Measurements from ENCODE around the gene CALHM2. TPM values are rescaled to one million over a fixed set of nuclear protein-coding genes. Genes with fewer than 3 reads are reported as not detected.

The CALHM2 gene, protein sequence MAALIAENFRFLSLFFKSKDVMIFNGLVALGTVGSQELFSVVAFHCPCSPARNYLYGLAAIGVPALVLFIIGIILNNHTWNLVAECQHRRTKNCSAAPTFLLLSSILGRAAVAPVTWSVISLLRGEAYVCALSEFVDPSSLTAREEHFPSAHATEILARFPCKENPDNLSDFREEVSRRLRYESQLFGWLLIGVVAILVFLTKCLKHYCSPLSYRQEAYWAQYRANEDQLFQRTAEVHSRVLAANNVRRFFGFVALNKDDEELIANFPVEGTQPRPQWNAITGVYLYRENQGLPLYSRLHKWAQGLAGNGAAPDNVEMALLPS
- 13.3 TPM for polyA plus RNA-seq (2013)

DNA sequence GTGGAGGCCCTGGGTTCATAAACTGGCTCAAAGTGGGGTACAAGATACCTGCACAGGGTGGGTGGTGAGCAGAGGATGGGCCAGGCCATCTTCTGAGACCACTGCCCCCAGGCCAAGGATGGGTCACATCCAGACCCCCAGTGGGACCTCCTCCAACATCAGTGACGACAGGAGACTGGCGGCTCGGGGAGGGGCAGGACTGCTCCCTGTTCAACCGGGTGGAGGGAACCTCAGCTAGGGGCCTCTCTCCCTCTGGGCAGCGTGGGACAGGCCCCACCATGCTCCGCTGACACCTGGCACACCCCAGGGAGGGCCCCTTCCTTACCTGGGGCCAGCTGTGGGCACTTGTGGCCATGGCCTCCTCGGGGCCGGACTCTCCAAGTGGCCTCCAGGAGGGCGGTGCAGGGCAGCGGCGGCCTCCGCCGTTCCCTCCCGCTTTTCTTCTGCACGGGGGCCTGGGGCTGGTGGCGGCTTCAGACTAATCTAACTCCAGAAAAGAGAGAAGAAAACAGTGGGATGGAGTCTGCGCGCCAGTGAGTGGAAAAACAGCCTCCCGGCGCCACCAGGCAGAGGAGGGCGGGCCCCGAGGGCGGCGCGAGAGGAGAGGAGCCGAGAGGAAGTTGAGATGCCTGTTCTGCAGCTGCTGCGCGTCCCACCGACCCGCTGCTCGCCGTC, at the start of gene CALHM2:
Gene CALHM2, minus strand, starts transcription at position 540 of the 675 bp plus-strand sequence. CDS start 2,429 bp downstream, outside the sequence.
- Histone ChIP-seq H3K4me3 (ENCODE audit: control insufficient read depth in 1 of 7, extremely low read depth in 1 of 7, insufficient read depth in 4 of 7, low read depth in 2 of 7, low read length in 6 of 7) (peak within 1 kb of the TSS; percentile 61 to 92 (median 72)), H3K27ac (ENCODE audit: insufficient read depth in 1 of 2, low read depth in 1 of 2, low read length in 2 of 2, poor library complexity in 1 of 2, severe bottlenecking in 2 of 2) (peak within 1 kb of the TSS in 1 of 2 experiments; percentile 2), H3K27me3 (replicated peaks in 2 of 5; ENCODE audit: control insufficient read depth in 4 of 5, insufficient read depth in 5 of 5, low read length in 4 of 5) (peaks cover 0 to 2% (median 0%) of the 10 kb centered on the region in 5 experiments), H3K36me3 (ENCODE audit: control insufficient read depth in 4 of 4, insufficient read depth in 4 of 4, low read length in 3 of 4) (peaks cover 4 to 29% (median 18%) of the 10 kb centered on the region in 4 experiments), H3K9me3 (ENCODE audit: control extremely low read depth in 1 of 5, control insufficient read depth in 4 of 5, insufficient read depth in 2 of 5, low read depth in 1 of 5, low read length in 4 of 5) (no peaks in the 10 kb centered on the region), H3K4me1 (ENCODE audit: control extremely low read depth in 1 of 4, control insufficient read depth in 4 of 4, insufficient read depth in 4 of 4, low read length in 3 of 4) (peaks cover 0 to 38% (median 32%) of the 10 kb centered on the region in 4 experiments)
- peak; percentile 36 to 71 (median 61) for DNase-seq
- ChIA-PET POLR2A (interaction anchor here (1.2 kb wide), 1 partner anchor 19 kb away, joined by 4 read pairs; no protein-coding TSS in a partner anchor), CTCF (interaction anchor here (0.8 to 7.7 kb wide), 10 partner anchors 14 to 38 kb away, joined by 3 to 76 read pairs (median 4); partner anchors contain the start of gene CALHM3)
- WGBS (ENCODE audit: insufficient coverage) = under 1% methylated on average over 25 of the region's 32 CpGs

DNA sequence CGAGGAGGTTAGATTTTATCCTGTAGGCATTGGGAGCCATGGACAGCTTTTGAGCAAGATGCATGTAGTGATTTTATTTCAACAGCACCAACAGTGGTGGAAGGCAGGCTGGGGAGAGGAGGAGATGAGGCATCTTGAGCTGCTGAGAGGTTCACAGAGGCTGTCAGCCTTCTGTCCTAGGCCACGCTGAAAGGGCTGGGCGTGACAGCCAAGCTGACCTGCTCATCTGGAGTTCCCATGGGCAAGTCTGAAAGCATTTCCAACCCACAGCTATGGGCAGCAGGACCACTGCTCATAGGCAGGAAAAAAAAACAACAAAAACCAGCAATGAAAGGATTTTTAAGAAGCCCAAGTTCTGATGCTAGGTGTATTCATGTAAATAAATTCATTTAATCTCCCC, 49.0 kb upstream of the CALHM2 start:
- Histone ChIP-seq H3K27me3 (replicated peaks in 2 of 5; ENCODE audit: control insufficient read depth in 4 of 5, insufficient read depth in 5 of 5, low read length in 4 of 5) (peaks cover 0 to 23% (median 8%) of the 10 kb centered on the region in 5 experiments), H3K9me3 (ENCODE audit: control extremely low read depth in 1 of 5, control insufficient read depth in 4 of 5, insufficient read depth in 2 of 5, low read depth in 1 of 5, low read length in 4 of 5) (no peaks in the 10 kb centered on the region), H3K4me1 (ENCODE audit: control extremely low read depth in 1 of 4, control insufficient read depth in 4 of 4, insufficient read depth in 4 of 4, low read length in 3 of 4) (peaks cover 5 to 37% (median 25%) of the 10 kb centered on the region in 4 experiments), H3K36me3 (ENCODE audit: control insufficient read depth in 4 of 4, insufficient read depth in 4 of 4, low read length in 3 of 4) (no peaks in the 10 kb centered on the region), H3K4me3 (ENCODE audit: control insufficient read depth in 1 of 7, extremely low read depth in 1 of 7, insufficient read depth in 4 of 7, low read depth in 2 of 7, low read length in 6 of 7) (no peak overlapping the region), H3K27ac (ENCODE audit: insufficient read depth in 1 of 2, low read depth in 1 of 2, low read length in 2 of 2, poor library complexity in 1 of 2, severe bottlenecking in 2 of 2) (no peak overlapping the region)
- POLR2A ChIA-PET = no interaction called here
- CTCF ChIA-PET = interaction anchor here (2.0 kb wide), 1 partner anchor 15 kb away, joined by 6 read pairs; no protein-coding TSS in a partner anchor
- WGBS (ENCODE audit: insufficient coverage) = 93% methylated on average over 3 of the region's 3 CpGs
- DNase-seq = no peak

DNA sequence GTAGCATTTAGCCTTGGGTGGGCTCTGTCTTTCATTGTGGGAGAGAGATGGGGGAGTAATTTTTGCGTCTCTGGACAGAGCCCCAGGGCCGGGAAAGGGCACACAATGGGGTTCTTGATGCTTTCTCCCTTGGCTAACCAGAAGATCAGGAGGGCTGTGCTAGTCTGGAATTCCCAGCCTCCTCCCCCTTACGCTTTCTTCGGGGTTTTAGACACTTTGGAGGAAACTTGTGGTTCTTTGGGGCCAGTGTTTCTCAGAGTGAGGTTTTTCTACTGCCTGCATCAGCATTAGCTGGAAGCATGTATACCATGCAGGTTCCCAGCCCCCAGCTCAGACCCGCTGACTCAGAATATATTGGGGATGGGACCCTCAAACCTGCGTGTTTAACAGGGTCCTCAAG, 48.3 kb upstream of the CALHM2 start:
- ChIA-PET POLR2A (no interaction called here), CTCF (interaction anchor here (0.6 to 2.0 kb wide), 2 partner anchors 14 to 925 kb away, joined by 3 to 6 read pairs; no protein-coding TSS in a partner anchor)

DNA sequence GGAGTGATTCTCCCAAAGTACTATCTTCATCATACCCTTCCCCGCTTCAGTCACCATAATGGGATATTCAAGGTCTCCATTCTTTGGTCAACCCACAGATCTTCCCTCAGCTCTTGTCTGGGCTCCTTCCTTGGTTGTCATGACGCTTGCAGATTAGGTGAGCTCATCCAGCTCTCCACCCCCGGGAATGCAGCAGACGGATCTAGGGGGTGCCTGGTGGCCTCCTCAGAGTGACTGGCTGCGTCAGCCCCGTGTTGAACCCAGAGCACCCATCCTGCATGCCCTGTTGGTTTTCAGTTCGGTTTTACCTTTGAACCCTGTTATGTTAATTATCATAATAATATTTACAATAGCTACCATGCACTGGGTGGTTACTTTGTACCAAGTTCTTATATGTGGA, 47.7 kb upstream of the CALHM2 start:
- Histone ChIP-seq H3K9me3 (ENCODE audit: control extremely low read depth in 1 of 5, control insufficient read depth in 4 of 5, insufficient read depth in 2 of 5, low read depth in 1 of 5, low read length in 4 of 5) (no peaks in the 10 kb centered on the region), H3K4me1 (ENCODE audit: control extremely low read depth in 1 of 4, control insufficient read depth in 4 of 4, insufficient read depth in 4 of 4, low read length in 3 of 4) (peaks cover 5 to 31% (median 18%) of the 10 kb centered on the region in 4 experiments), H3K27me3 (replicated peaks in 2 of 5; ENCODE audit: control insufficient read depth in 4 of 5, insufficient read depth in 5 of 5, low read length in 4 of 5) (peaks cover 2 to 36% (median 15%) of the 10 kb centered on the region in 5 experiments), H3K4me3 (ENCODE audit: control insufficient read depth in 1 of 7, extremely low read depth in 1 of 7, insufficient read depth in 4 of 7, low read depth in 2 of 7, low read length in 6 of 7) (no peak overlapping the region), H3K36me3 (ENCODE audit: control insufficient read depth in 4 of 4, insufficient read depth in 4 of 4, low read length in 3 of 4) (no peaks in the 10 kb centered on the region), H3K27ac (ENCODE audit: insufficient read depth in 1 of 2, low read depth in 1 of 2, low read length in 2 of 2, poor library complexity in 1 of 2, severe bottlenecking in 2 of 2) (no peak overlapping the region)
- CTCF ChIA-PET = interaction anchor here (0.6 to 2.0 kb wide), 3 partner anchors 14 to 925 kb away, joined by 3 to 6 read pairs (median 3); partner anchors contain the start of gene CALHM1
- 85% methylated on average over 4 of the region's 7 CpGs for WGBS (ENCODE audit: insufficient coverage)
- POLR2A ChIA-PET = no interaction called here
- no peak for DNase-seq

More for the DNA sequence above, 48.3 kb upstream of the CALHM2 start:
- no peaks in the 10 kb centered on the region for H3K9me3 ChIP-seq (ENCODE audit: control extremely low read depth in 1 of 5, control insufficient read depth in 4 of 5, insufficient read depth in 2 of 5, low read depth in 1 of 5, low read length in 4 of 5)
- no peak overlapping the region for H3K27ac ChIP-seq (ENCODE audit: insufficient read depth in 1 of 2, low read depth in 1 of 2, low read length in 2 of 2, poor library complexity in 1 of 2, severe bottlenecking in 2 of 2)
- WGBS (ENCODE audit: insufficient coverage) = 60% methylated on average over 4 of the region's 6 CpGs
- no peak for DNase-seq
- H3K4me1 ChIP-seq (ENCODE audit: control extremely low read depth in 1 of 4, control insufficient read depth in 4 of 4, insufficient read depth in 4 of 4, low read length in 3 of 4) = peaks cover 5 to 35% (median 21%) of the 10 kb centered on the region in 4 experiments
- no peaks in the 10 kb centered on the region for H3K36me3 ChIP-seq (ENCODE audit: control insufficient read depth in 4 of 4, insufficient read depth in 4 of 4, low read length in 3 of 4)
- H3K27me3 ChIP-seq (replicated peaks in 2 of 5; ENCODE audit: control insufficient read depth in 4 of 5, insufficient read depth in 5 of 5, low read length in 4 of 5) = peaks cover 0 to 30% (median 9%) of the 10 kb centered on the region in 5 experiments
- H3K4me3 ChIP-seq (ENCODE audit: control insufficient read depth in 1 of 7, extremely low read depth in 1 of 7, insufficient read depth in 4 of 7, low read depth in 2 of 7, low read length in 6 of 7) = no peak overlapping the region

DNA sequence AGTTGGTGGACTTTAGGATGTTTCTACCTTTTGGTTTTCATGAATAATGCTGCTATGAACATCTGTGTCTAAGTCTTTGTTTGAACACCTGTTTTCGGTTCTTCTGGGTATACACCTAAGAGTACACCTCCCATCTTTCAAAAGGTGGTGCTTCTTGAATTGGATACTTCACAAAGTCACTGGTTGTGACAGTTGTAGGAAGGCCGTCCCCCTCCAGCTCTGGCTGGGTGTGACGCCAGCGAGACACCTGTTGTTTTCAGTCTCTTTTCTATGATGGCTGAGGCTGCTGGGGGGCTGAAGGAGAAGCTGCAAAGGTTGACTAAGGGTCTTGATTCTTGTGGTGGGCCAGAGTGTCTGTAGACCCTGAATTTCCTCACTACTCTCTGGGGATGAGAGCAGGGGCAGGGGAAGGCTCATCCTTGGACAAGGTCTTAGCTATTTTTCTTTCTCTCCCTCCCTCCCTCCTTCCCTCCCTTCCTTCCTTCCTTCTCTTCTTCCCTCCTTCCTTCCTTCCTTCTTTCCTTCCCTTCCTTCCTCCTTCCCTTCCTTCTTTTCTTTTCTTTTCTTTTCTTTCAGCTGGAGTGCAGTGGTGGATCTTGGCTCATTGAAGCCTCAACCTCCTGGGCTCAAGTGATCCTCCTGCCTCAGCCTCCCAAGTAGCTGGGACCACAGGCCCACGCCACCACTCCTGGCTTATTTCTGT, 46.9 kb upstream of the CALHM2 start:
- POLR2A ChIA-PET = no interaction called here
- WGBS (ENCODE audit: insufficient coverage) = 97% methylated on average over 5 of the region's 5 CpGs
- no peak overlapping the region for H3K27ac ChIP-seq (ENCODE audit: insufficient read depth in 1 of 2, low read depth in 1 of 2, low read length in 2 of 2, poor library complexity in 1 of 2, severe bottlenecking in 2 of 2)
- CTCF ChIA-PET = interaction anchor here (0.9 kb wide), 1 partner anchor 41 kb away, joined by 3 read pairs; the partner anchor contains the start of gene CALHM1
- H3K27me3 ChIP-seq (replicated peaks in 2 of 5; ENCODE audit: control insufficient read depth in 4 of 5, insufficient read depth in 5 of 5, low read length in 4 of 5) = peaks cover 2 to 44% (median 20%) of the 10 kb centered on the region in 5 experiments
- H3K36me3 ChIP-seq (ENCODE audit: control insufficient read depth in 4 of 4, insufficient read depth in 4 of 4, low read length in 3 of 4) = no peaks in the 10 kb centered on the region
- H3K4me3 ChIP-seq (ENCODE audit: control insufficient read depth in 1 of 7, extremely low read depth in 1 of 7, insufficient read depth in 4 of 7, low read depth in 2 of 7, low read length in 6 of 7) = no peak overlapping the region
- no peak for DNase-seq
- H3K4me1 ChIP-seq (ENCODE audit: control extremely low read depth in 1 of 4, control insufficient read depth in 4 of 4, insufficient read depth in 4 of 4, low read length in 3 of 4) = peaks cover 0 to 29% (median 17%) of the 10 kb centered on the region in 4 experiments
- no peaks in the 10 kb centered on the region for H3K9me3 ChIP-seq (ENCODE audit: control extremely low read depth in 1 of 5, control insufficient read depth in 4 of 5, insufficient read depth in 2 of 5, low read depth in 1 of 5, low read length in 4 of 5)

DNA sequence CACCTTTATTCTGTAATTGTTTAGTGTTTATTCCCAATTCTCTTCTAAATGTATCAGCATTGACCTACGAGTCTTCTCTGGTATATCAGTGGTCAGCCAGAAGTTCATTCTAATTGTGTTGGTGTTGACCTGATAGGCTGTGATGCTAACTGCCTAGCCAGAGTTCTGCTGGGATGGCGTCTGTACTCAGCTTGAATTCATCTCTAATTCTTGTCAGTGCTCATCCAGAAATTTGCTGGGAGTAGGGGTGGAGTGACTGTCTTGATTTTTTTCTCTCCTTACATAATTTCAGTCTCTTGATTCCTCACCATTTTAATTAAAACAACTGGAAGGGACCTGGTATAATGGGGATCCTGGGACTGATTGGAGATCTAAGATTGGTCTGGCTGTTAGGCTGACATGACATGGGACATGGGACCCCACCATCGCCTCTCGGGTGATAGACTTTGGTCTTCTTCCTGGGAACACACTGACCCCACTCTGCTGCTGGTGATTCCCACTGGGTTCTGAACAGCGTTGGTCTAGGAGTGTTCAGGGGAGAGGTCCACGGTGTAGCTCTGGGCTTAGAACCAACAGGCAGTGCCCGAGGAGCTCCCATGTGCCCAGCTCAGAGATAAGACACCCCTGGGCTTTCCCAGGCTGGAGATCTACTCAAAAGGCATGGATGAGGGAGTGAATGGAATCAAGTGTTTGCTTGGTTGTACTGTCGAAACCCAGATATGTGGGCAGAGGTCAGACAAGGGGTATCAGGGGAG, 45.2 kb upstream of the CALHM2 start:
- CTCF ChIA-PET = interaction anchor here (0.9 to 2.9 kb wide), 2 partner anchors 12 to 95 kb away, joined by 4 to 13 read pairs; no protein-coding TSS in a partner anchor
- WGBS (ENCODE audit: insufficient coverage) = 97% methylated on average over 5 of the region's 8 CpGs
- no peak for DNase-seq
- Histone ChIP-seq H3K36me3 (ENCODE audit: control insufficient read depth in 4 of 4, insufficient read depth in 4 of 4, low read length in 3 of 4) (no peaks in the 10 kb centered on the region), H3K27ac (ENCODE audit: insufficient read depth in 1 of 2, low read depth in 1 of 2, low read length in 2 of 2, poor library complexity in 1 of 2, severe bottlenecking in 2 of 2) (no peak overlapping the region), H3K4me3 (ENCODE audit: control insufficient read depth in 1 of 7, extremely low read depth in 1 of 7, insufficient read depth in 4 of 7, low read depth in 2 of 7, low read length in 6 of 7) (no peak overlapping the region), H3K9me3 (ENCODE audit: control extremely low read depth in 1 of 5, control insufficient read depth in 4 of 5, insufficient read depth in 2 of 5, low read depth in 1 of 5, low read length in 4 of 5) (no peaks in the 10 kb centered on the region), H3K4me1 (ENCODE audit: control extremely low read depth in 1 of 4, control insufficient read depth in 4 of 4, insufficient read depth in 4 of 4, low read length in 3 of 4) (peaks cover 0 to 27% (median 22%) of the 10 kb centered on the region in 4 experiments), H3K27me3 (replicated peaks in 2 of 5; ENCODE audit: control insufficient read depth in 4 of 5, insufficient read depth in 5 of 5, low read length in 4 of 5) (peaks cover 2 to 61% (median 28%) of the 10 kb centered on the region in 5 experiments)
- POLR2A ChIA-PET = no interaction called here
